ENCODE measurements around the gene FBP1. TPM values are rescaled to one million over a fixed set of nuclear protein-coding genes. Genes with fewer than 3 reads are reported as not detected.

FBP1 gene
- total RNA-seq, 1 experiment from 2014 or later = 1.9 TPM

- Mint-ChIP-seq H3K27ac (no peak overlapping the region), H3K36me3 (ENCODE audit: insufficient read depth in 1 of 3, low read depth in 3 of 3) (no peaks in the 10 kb centered on the region), H3K9me3 (peaks cover 3 to 4% of the 10 kb centered on the region in 2 experiments; a peak in 3 of 5 replicates), H3K4me3 (no peak overlapping the region), H3K27me3 (ENCODE audit: low read depth) (peaks cover 7% of the 10 kb centered on the region), H3K4me1 (no peaks in the 10 kb centered on the region)
- Histone ChIP-seq H2AK5ac (ENCODE audit: insufficient read length, low read length) (no peak overlapping the region), H3K14ac (ENCODE audit: insufficient read depth, low read length) (no peak overlapping the region), H3K9me3 (ENCODE audit: control insufficient read depth, low read depth, low read length) (no peaks in the 10 kb centered on the region), H3K23me2 (ENCODE audit: insufficient read length, low read depth, low read length, poor library complexity, severe bottlenecking) (no peaks in the 10 kb centered on the region), H3K4ac (ENCODE audit: low read depth, low read length) (no peak overlapping the region), H3K4me2 (ENCODE audit: insufficient read depth, insufficient read length, low read length) (no peak overlapping the region), H3T11ph (ENCODE audit: low read length) (no peak overlapping the region), H3K18ac (ENCODE audit: insufficient read length, low read depth, low read length) (no peak overlapping the region), H4K91ac (ENCODE audit: insufficient read length, low read depth, low read length) (no peak overlapping the region), H2BK20ac (ENCODE audit: low read depth, low read length, poor library complexity, severe bottlenecking) (no peak overlapping the region), H3K79me1 (ENCODE audit: insufficient read depth, low read depth, low read length, poor library complexity, severe bottlenecking) (no peaks in the 10 kb centered on the region), H2BK5ac (ENCODE audit: insufficient read length, low read length) (no peak overlapping the region), H2BK15ac (ENCODE audit: low read depth, low read length) (no peak overlapping the region), H3K79me2 (ENCODE audit: insufficient read depth, low read length) (no peaks in the 10 kb centered on the region), H4K8ac (replicated peaks; ENCODE audit: insufficient read length, low read depth, low read length) (no peak overlapping the region), H4K20me1 (ENCODE audit: control insufficient read depth, insufficient read depth, insufficient read length) (no peaks in the 10 kb centered on the region), H2BK120ac (ENCODE audit: low read depth, low read length, poor library complexity, severe bottlenecking) (no peak overlapping the region), H3K23ac (ENCODE audit: insufficient read length, low read depth, low read length) (no peak overlapping the region), H3K27me3 (ENCODE audit: insufficient read depth, low read length) (no peaks in the 10 kb centered on the region), H3K56ac (ENCODE audit: insufficient read length, low read depth, low read length) (no peak overlapping the region), H2AFZ (ENCODE audit: low read length) (no peak overlapping the region), H3K27ac (ENCODE audit: insufficient read length, low read depth, low read length) (no peak overlapping the region), H4K5ac (ENCODE audit: insufficient read length, low read depth, low read length) (no peak overlapping the region), H2BK12ac (ENCODE audit: insufficient read length, low read depth, low read length) (no peak overlapping the region), H3K9ac (ENCODE audit: extremely low read depth, insufficient read length, low read length) (no peak overlapping the region), H3K4me1 (ENCODE audit: insufficient read depth, low read length) (no peaks in the 10 kb centered on the region)
- DNase-seq = no peak
- TF ChIP-seq CTCF (conservative IDR thresholded peaks at IDR 0.05) = no peak
- no CpG with 5 or more reads among the region's 5 CpGs for WGBS (ENCODE audit: extremely low coverage, insufficient read length, low lambda C conversion rate)
Measured at GRCh38 chr9:94581728-94582127, 57.6 kb downstream of the FBP1 start.

Data from H9 (cell line).